HepG2 (cell line): ENCODE measurements around the gene LIME1. TPM values are rescaled to one million over a fixed set of nuclear protein-coding genes. Genes with fewer than 3 reads are reported as not detected.

Experiments used
- ATRX ChIP-seq: sonication (generic); formaldehyde crosslinking; IDR thresholded peaks from 2 replicates; pipeline ENCODE4 v1.4.0; 2020; ENCODE audit warnings: missing genetic modification reagents, borderline replicate concordance
- CHD2 ChIP-seq: IDR thresholded peaks from 2 replicates; pipeline ENCODE4 v1.6.1; 2011; ENCODE audit warnings: low read depth, low read length, improper control_type of control experiment
- GABPA ChIP-seq, 2 experiments: IDR thresholded peaks; 2 replicates each; pipeline ENCODE4 v1.6.1; 2011 to 2016; ENCODE audit warnings: low read depth in 2 of 2, low read length in 1 of 2, missing biosample characterization in 1 of 2, missing genetic modification characterization in 1 of 2
- KDM6A ChIP-seq: IDR thresholded peaks from 2 replicates; pipeline ENCODE4 v1.6.1; 2016; ENCODE audit warnings: low read depth
- MYC ChIP-seq: sonication (generic); formaldehyde crosslinking; IDR thresholded peaks from 2 replicates; pipeline ENCODE4 v1.9.0; 2021; ENCODE audit warnings: missing genetic modification reagents, borderline replicate concordance
- MYNN ChIP-seq: sonication (generic); formaldehyde crosslinking; IDR thresholded peaks from 2 replicates; pipeline ENCODE4 v1.4.0; 2020; ENCODE audit warnings: mild to moderate bottlenecking, low read depth, missing genetic modification reagents
- MZF1 ChIP-seq: sonication (generic); formaldehyde crosslinking; IDR thresholded peaks from 2 replicates; pipeline ENCODE4 v1.8.1; 2023; ENCODE audit warnings: mild to moderate bottlenecking, missing genetic modification reagents, borderline replicate concordance
- NONO ChIP-seq, 2 experiments: fragments of 450-650 bp in 1 of 2; sonication (generic) in 1 of 2; formaldehyde crosslinking in 1 of 2; IDR thresholded peaks in 1 of 2; conservative IDR thresholded peaks in 1 of 2; 2 replicates each; pipeline versions ENCODE4 v1.6.1 to v1.8.0; 2017 to 2022; ENCODE audit warnings: mild to moderate bottlenecking in 1 of 2, missing genetic modification reagents in 1 of 2, moderate library complexity in 1 of 2
- NR1H2 ChIP-seq: sonication (generic); formaldehyde crosslinking; IDR thresholded peaks from 2 replicates; pipeline ENCODE4 v1.8.1; 2022; ENCODE audit warnings: low read depth, missing genetic modification reagents, borderline replicate concordance
- SATB2 ChIP-seq: sonication (generic); formaldehyde crosslinking; IDR thresholded peaks from 2 replicates; pipeline ENCODE4 v1.5.0; 2020; ENCODE audit warnings: missing genetic modification reagents
- SIX4 ChIP-seq: sonication (generic); formaldehyde crosslinking; IDR thresholded peaks from 2 replicates; pipeline ENCODE4 v1.4.0; 2020; ENCODE audit warnings: missing genetic modification reagents
- SRSF9 ChIP-seq: fragments of 200-400 bp; formaldehyde crosslinking; IDR thresholded peaks from 2 replicates; pipeline ENCODE4 v1.6.1; 2018; ENCODE audit warnings: borderline replicate concordance, mild to moderate bottlenecking, low read depth, low read length; ENCODE audit not compliant: insufficient read depth, poor library complexity, severe bottlenecking
- TBX2 ChIP-seq: sonication (generic); formaldehyde crosslinking; IDR thresholded peaks from 2 replicates; pipeline ENCODE4 v1.5.0; 2020; ENCODE audit warnings: missing genetic modification reagents, mild to moderate bottlenecking, borderline replicate concordance
- XRCC5 ChIP-seq: fragments of 200-400 bp; formaldehyde crosslinking; optimal IDR thresholded peaks from 2 replicates; pipeline ENCODE3; 2017; ENCODE audit warnings: mild to moderate bottlenecking, low read length
- ZFP36L1 ChIP-seq: sonication (generic); formaldehyde crosslinking; IDR thresholded peaks from 2 replicates; pipeline ENCODE4 v1.8.0; 2022; ENCODE audit warnings: mild to moderate bottlenecking, missing genetic modification reagents, moderate library complexity
- ZNF20 ChIP-seq: sonication (generic); formaldehyde crosslinking; IDR thresholded peaks from 2 replicates; pipeline ENCODE4 v1.4.0; 2020; ENCODE audit warnings: mild to moderate bottlenecking, moderate library complexity, missing genetic modification reagents
- ZNF230 ChIP-seq: sonication (generic); formaldehyde crosslinking; IDR thresholded peaks from 2 replicates; pipeline ENCODE4 v1.4.0; 2020; ENCODE audit warnings: mild to moderate bottlenecking, missing genetic modification reagents
- ZNF326 ChIP-seq: sonication (generic); formaldehyde crosslinking; IDR thresholded peaks from 2 replicates; pipeline ENCODE4 v1.4.0; 2020; ENCODE audit warnings: missing genetic modification reagents, borderline replicate concordance
- ZNF367 ChIP-seq: sonication (generic); formaldehyde crosslinking; IDR thresholded peaks from 2 replicates; pipeline ENCODE4 v1.4.0; 2020; ENCODE audit warnings: missing genetic modification reagents, borderline replicate concordance
- ZNF570 ChIP-seq: sonication (generic); formaldehyde crosslinking; IDR thresholded peaks from 2 replicates; pipeline ENCODE4 v1.4.0; 2020; ENCODE audit warnings: mild to moderate bottlenecking, missing genetic modification reagents, borderline replicate concordance
- polyA plus RNA-seq, 8 experiments: library from polyadenylated mRNA; depleted of rRNA in 3 of 8; stranded (reverse) in 7 of 8; unstranded in 1 of 8; fragments of >200 nt; fragmentation: Illumina TruSeq in 4 of 8; extraction: Trizol in 4 of 8; gene quantifications; 2 replicates each; pipeline versions ENCODE4 v1.2.1 to v1.2.3, GENCODE V29; 2011 to 2016; ENCODE audit warnings: low read depth in 4 of 8, missing spikeins in 1 of 8, mixed read lengths in 1 of 8; ENCODE audit not compliant: insufficient read depth in 1 of 8
- total RNA-seq, 5 experiments: library from RNA; depleted of rRNA; stranded (reverse); fragments of >200 nt; fragmentation: Illumina TruSeq; extraction: Trizol; gene quantifications; 2 replicates each; pipeline ENCODE4 v1.2.3, GENCODE V29; 2016; ENCODE audit warnings: low read depth in 1 of 5
- TF ChIP-seq, protein P1 (sequence below): sonication (generic); formaldehyde crosslinking; IDR thresholded peaks from 2 replicates; pipeline ENCODE4 v1.4.0; 2020; ENCODE audit warnings: missing genetic modification reagents
- TF ChIP-seq, protein P2 (sequence below): sonication (generic); formaldehyde crosslinking; conservative IDR thresholded peaks from 2 replicates; pipeline ENCODE4 v1.4.0; 2020; ENCODE audit warnings: missing genetic modification reagents
- TF ChIP-seq, protein P3 (sequence below): sonication (generic); formaldehyde crosslinking; IDR thresholded peaks from 2 replicates; pipeline ENCODE4 v1.4.0; 2020; ENCODE audit warnings: missing genetic modification reagents
- TF ChIP-seq, protein P4 (sequence below): sonication (generic); formaldehyde crosslinking; IDR thresholded peaks from 2 replicates; pipeline ENCODE4 v1.4.0; 2020; ENCODE audit warnings: missing genetic modification reagents; ENCODE audit errors: not compliant biosample characterization

LIME1 gene
- total and polyA plus RNA-seq, 2 of the 13 experiments (the other 11 are each of a cell fraction or from before 2014, with no cell fraction given): 13.0 to 61.5 TPM

DNA sequence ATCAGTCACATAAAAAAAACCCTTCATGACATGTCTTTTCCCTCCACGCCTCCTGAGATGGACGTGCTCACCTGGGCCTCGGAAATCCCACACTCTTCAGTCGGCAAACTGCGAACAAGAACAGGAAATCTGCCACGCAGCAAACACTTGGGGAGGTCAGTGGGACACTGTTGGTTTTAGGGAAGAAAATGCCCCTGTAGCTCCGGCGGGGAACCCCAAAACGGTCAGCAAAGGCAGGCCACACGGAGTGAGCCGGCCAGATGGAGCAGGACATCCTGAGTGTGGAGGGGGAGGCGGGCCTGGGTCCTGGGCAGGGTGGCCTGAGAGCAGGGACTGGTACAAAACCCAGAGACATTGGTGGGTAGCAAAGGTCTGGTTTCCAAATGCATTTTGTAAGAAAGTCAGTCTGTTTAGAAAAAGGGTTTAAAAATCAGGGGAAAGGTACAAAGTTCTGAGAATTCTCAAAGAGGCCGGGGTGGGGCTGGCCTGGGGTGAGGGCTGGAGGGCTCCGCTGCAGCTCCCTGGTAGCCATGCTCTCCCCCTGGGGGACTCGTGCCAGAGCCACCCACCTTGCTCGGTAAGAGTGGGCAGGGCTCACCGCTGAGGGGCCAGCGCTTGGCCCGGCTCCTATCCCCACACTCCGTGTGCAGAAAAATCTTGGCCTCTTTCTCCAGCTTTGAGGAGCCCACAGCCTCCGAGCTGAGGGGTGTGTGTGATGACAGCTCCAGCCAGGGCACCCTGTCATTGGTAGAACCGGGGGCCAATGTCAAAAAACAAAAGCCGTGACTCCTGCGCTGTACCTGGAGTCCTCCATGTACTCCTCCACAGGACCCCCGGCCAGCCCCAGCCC lies 8.3 kb downstream of the LIME1 start (continued):
- TF ChIP-seq ZNF20 (CRISPR knock-in tag) (no peak), ZNF326 (CRISPR knock-in tag) (no peak), CHD2 (no peak), ZNF367 (no peak), SIX4 (CRISPR knock-in tag) (no peak), MYC (CRISPR knock-in tag) (peak; percentile 52; the same call in 1 of the 2 replicates), NR1H2 (CRISPR knock-in tag) (no peak), XRCC5 (no peak), ZNF230 (0 out of 2 replicates have a peak, but pooled peaks have one; percentile 41), SRSF9 (no peak), ZFP36L1 (CRISPR knock-in tag) (0 out of 2 replicates have a peak, but pooled peaks have one; percentile 21), NONO (IDR thresholded peaks at IDR 0.05) (no peak), NONO (CRISPR knock-in tag; conservative IDR thresholded peaks at IDR 0.05) (peak; percentile 59; the same call in 1 of the 2 replicates), MZF1 (CRISPR knock-in tag) (peak; percentile 52; the same call in 1 of the 2 replicates), MYNN (CRISPR knock-in tag) (no peak), KDM6A (no peak), SATB2 (no peak), GABPA (IDR thresholded peaks at IDR 0.05; ENCODE audit: low read depth, low read length) (no peak), GABPA (CRISPR knock-in tag; IDR thresholded peaks at IDR 0.05; ENCODE audit: low read depth) (no peak), TBX2 (CRISPR knock-in tag) (no peak), ZNF570 (0 out of 2 replicates have a peak, but pooled peaks have one; percentile 76), ATRX (CRISPR knock-in tag) (no peak)
- TF ChIP-seq, protein P1, sequence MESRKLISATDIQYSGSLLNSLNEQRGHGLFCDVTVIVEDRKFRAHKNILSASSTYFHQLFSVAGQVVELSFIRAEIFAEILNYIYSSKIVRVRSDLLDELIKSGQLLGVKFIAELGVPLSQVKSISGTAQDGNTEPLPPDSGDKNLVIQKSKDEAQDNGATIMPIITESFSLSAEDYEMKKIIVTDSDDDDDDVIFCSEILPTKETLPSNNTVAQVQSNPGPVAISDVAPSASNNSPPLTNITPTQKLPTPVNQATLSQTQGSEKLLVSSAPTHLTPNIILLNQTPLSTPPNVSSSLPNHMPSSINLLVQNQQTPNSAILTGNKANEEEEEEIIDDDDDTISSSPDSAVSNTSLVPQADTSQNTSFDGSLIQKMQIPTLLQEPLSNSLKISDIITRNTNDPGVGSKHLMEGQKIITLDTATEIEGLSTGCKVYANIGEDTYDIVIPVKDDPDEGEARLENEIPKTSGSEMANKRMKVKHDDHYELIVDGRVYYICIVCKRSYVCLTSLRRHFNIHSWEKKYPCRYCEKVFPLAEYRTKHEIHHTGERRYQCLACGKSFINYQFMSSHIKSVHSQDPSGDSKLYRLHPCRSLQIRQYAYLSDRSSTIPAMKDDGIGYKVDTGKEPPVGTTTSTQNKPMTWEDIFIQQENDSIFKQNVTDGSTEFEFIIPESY (CRISPR knock-in tag): no peak
- TF ChIP-seq, protein P2, sequence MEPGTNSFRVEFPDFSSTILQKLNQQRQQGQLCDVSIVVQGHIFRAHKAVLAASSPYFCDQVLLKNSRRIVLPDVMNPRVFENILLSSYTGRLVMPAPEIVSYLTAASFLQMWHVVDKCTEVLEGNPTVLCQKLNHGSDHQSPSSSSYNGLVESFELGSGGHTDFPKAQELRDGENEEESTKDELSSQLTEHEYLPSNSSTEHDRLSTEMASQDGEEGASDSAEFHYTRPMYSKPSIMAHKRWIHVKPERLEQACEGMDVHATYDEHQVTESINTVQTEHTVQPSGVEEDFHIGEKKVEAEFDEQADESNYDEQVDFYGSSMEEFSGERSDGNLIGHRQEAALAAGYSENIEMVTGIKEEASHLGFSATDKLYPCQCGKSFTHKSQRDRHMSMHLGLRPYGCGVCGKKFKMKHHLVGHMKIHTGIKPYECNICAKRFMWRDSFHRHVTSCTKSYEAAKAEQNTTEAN: no peak
- TF ChIP-seq, protein P3, sequence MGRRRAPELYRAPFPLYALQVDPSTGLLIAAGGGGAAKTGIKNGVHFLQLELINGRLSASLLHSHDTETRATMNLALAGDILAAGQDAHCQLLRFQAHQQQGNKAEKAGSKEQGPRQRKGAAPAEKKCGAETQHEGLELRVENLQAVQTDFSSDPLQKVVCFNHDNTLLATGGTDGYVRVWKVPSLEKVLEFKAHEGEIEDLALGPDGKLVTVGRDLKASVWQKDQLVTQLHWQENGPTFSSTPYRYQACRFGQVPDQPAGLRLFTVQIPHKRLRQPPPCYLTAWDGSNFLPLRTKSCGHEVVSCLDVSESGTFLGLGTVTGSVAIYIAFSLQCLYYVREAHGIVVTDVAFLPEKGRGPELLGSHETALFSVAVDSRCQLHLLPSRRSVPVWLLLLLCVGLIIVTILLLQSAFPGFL (CRISPR knock-in tag): no peak
- TF ChIP-seq, protein P4, sequence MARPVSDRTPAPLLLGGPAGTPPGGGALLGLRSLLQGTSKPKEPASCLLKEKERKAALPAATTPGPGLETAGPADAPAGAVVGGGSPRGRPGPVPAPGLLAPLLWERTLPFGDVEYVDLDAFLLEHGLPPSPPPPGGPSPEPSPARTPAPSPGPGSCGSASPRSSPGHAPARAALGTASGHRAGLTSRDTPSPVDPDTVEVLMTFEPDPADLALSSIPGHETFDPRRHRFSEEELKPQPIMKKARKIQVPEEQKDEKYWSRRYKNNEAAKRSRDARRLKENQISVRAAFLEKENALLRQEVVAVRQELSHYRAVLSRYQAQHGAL (CRISPR knock-in tag): no peak
